Measurements from ENCODE around the gene SLC2A4RG. TPM values are rescaled to one million over a fixed set of nuclear protein-coding genes. Genes with fewer than 3 reads are reported as not detected.

Gene SLC2A4RG
- total and polyA plus RNA-seq, 2 of the 13 experiments (the other 11 are each of a cell fraction or from before 2014, with no cell fraction given): 91.4 to 95.9 TPM

GRCh38 chr20:63695424-63696305 is 43.9 kb upstream of the SLC2A4RG start:
- DNase-seq (ENCODE audit: low spot score) (no peak), FAIRE-seq (no peak), ATAC-seq (peak; percentile 0)
- H3K27ac ChIP-seq (ENCODE audit: extremely low read length, insufficient read depth, low read length): no peak overlapping the region
- no peak overlapping the region for H3K4me3 ChIP-seq (replicated peaks in 1 of 3; ENCODE audit: insufficient read depth in 1 of 3, low read depth in 2 of 3, low read length in 3 of 3)
- intact Hi-C loops (cut with micrococcal nuclease; ENCODE audit: unreplicated experiment): no loop called here
- H2AFZ ChIP-seq (ENCODE audit: low read length): no peak overlapping the region
- H3K79me2 ChIP-seq (ENCODE audit: insufficient read depth, low read length): no peaks in the 10 kb centered on the region
- BruUV-seq (replicated peaks): no TSS peak
- ChIA-PET CTCF (ENCODE audit: low intra/inter-chr PET ratio, low total read pairs) (no interaction called here), POLR2A (interaction anchor here (0.7 to 1.7 kb wide), 2 partner anchors 12 to 13 kb away, joined by 3 to 9 read pairs; partner anchors contain the start of genes ARFRP1 and ZGPAT)
- H3K9me3 ChIP-seq (ENCODE audit: low read length): no peaks in the 10 kb centered on the region
- peaks cover 4% of the 10 kb centered on the region; the same call in 1 of the 2 replicates for H4K20me1 ChIP-seq (ENCODE audit: insufficient read depth, low read length)
- H3K4me1 ChIP-seq (ENCODE audit: insufficient read depth, low read length): peaks cover 21% of the 10 kb centered on the region
- peaks cover 4% of the 10 kb centered on the region in 2 experiments; a peak in 4 of 5 replicates for H3K36me3 ChIP-seq (replicated peaks in 1 of 2; ENCODE audit: control insufficient read depth in 1 of 2, insufficient read depth in 2 of 2, low read length in 2 of 2)
- H3K27me3 ChIP-seq (ENCODE audit: control insufficient read depth in 1 of 2, insufficient read depth in 2 of 2, low read length in 2 of 2): no peaks in the 10 kb centered on the region
- WGBS (ENCODE audit: low lambda C conversion rate): 93% methylated on average over 13 of the region's 25 CpGs
- in situ Hi-C loops (cut with HindIII; ENCODE audit: extremely low pct_ligation_motif_present, low pct_unique_long_range_greater_than_20kb): no loop called here
- H3K9ac ChIP-seq (ENCODE audit: insufficient read depth, low read depth, low read length): no peak overlapping the region
- no peak overlapping the region for H3K4me2 ChIP-seq (ENCODE audit: low read depth, low read length)
- no peak for TF ChIP-seq ZNF569 (CRISPR knock-in tag; IDR thresholded peaks at IDR 0.05; ENCODE audit: borderline replicate concordance)
- no peak for TF ChIP-seq HOXA7 (CRISPR knock-in tag; IDR thresholded peaks at IDR 0.05)
- TF ChIP-seq CEBPB (IDR thresholded peaks at IDR 0.05; ENCODE audit: borderline replicate concordance, low read depth, low read length): no peak
- 0 out of 2 replicates have a peak, but pooled peaks have one; percentile 26 for TF ChIP-seq TERF1 (CRISPR knock-in tag; IDR thresholded peaks at IDR 0.05)
- TF ChIP-seq ZNF652 (CRISPR knock-in tag; IDR thresholded peaks at IDR 0.05; ENCODE audit: borderline replicate concordance, low read depth): no peak
- no peak for TF ChIP-seq ZNF878 (CRISPR knock-in tag; IDR thresholded peaks at IDR 0.05)
- TF ChIP-seq FOXJ3 (CRISPR knock-in tag; IDR thresholded peaks at IDR 0.05; ENCODE audit: borderline replicate concordance): no peak
- TF ChIP-seq MAF1 (CRISPR knock-in tag; IDR thresholded peaks at IDR 0.05; ENCODE audit: borderline replicate concordance): 0 out of 2 replicates have a peak, but pooled peaks have one; percentile 39
- TF ChIP-seq LBX2 (CRISPR knock-in tag; IDR thresholded peaks at IDR 0.05; ENCODE audit: borderline replicate concordance): no peak
- TF ChIP-seq ZNF800 (CRISPR knock-in tag; IDR thresholded peaks at IDR 0.05): no peak
- TF ChIP-seq IRF2 (CRISPR knock-in tag; IDR thresholded peaks at IDR 0.05): no peak
- peak; percentile 23; the same call in 1 of the 2 replicates for TF ChIP-seq ZNF687 (CRISPR knock-in tag; IDR thresholded peaks at IDR 0.05)
- no peak for TF ChIP-seq TFDP2 (CRISPR knock-in tag; IDR thresholded peaks at IDR 0.05)

Measured in HepG2 (cell line).